ENCODE measurements around the gene KRT80. TPM values are rescaled to one million over a fixed set of nuclear protein-coding genes. Genes with fewer than 3 reads are reported as not detected.

Gene KRT80
- total and polyA plus RNA-seq, 8 donors = 4.8 to 18.3 (median 8.6) TPM

DNA sequence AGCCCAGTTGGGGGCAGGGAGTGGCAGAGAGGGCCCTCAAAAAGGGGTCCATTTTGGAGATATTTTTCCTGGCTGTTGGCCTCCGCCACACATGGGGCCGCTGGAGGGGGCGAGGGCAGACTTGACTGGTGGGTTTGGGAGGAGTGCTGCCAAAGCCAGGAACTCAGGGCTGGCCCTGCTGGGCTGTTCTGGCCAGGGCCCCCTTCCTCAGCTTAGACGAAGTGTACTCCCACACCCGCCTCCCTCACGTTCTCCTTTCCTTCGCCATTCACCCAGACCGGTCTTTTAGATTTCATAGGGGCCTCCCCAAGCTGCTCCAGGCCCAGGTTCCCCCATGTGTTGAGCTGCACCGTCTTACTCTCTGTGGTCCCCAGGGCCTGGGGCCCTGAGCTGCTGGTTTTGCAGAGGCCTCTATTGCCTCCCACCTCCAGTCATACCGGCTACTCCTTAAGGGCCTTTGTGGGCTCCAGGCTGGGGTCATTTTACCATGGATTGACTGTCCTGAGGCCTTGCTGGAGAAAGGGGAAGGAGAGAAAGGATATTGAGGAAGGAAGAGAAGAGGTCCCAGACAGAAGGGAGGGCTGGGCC, 42.5 kb upstream of the KRT80 start:
- Histone ChIP-seq H3K4me3 (peak overlapping the region in 2 of 4 donors; percentile 23 to 39), H3K36me3 (no peaks in the 10 kb centered on the region), H3K4me1 (peaks cover 16 to 44% (median 36%) of the 10 kb centered on the region in 3 donors), H3K9me3 (no peaks in the 10 kb centered on the region), H3K27ac (peak overlapping the region in 2 of 4 donors; percentile 69 to 78), H3K27me3 (no peaks in the 10 kb centered on the region)
- FAIRE-seq = no peak
- WGBS, 2 donors = 90 to 96% methylated on average over 10 of the region's 10 CpGs
- ATAC-seq = no peak
- TF ChIP-seq, protein P1, sequence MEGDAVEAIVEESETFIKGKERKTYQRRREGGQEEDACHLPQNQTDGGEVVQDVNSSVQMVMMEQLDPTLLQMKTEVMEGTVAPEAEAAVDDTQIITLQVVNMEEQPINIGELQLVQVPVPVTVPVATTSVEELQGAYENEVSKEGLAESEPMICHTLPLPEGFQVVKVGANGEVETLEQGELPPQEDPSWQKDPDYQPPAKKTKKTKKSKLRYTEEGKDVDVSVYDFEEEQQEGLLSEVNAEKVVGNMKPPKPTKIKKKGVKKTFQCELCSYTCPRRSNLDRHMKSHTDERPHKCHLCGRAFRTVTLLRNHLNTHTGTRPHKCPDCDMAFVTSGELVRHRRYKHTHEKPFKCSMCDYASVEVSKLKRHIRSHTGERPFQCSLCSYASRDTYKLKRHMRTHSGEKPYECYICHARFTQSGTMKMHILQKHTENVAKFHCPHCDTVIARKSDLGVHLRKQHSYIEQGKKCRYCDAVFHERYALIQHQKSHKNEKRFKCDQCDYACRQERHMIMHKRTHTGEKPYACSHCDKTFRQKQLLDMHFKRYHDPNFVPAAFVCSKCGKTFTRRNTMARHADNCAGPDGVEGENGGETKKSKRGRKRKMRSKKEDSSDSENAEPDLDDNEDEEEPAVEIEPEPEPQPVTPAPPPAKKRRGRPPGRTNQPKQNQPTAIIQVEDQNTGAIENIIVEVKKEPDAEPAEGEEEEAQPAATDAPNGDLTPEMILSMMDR (IDR thresholded peaks at IDR 0.05) = no peak
- peak in 1 of 6 donors; percentile 42 for DNase-seq
- intact Hi-C loops (cut with DNase I) = no loop called here

DNA sequence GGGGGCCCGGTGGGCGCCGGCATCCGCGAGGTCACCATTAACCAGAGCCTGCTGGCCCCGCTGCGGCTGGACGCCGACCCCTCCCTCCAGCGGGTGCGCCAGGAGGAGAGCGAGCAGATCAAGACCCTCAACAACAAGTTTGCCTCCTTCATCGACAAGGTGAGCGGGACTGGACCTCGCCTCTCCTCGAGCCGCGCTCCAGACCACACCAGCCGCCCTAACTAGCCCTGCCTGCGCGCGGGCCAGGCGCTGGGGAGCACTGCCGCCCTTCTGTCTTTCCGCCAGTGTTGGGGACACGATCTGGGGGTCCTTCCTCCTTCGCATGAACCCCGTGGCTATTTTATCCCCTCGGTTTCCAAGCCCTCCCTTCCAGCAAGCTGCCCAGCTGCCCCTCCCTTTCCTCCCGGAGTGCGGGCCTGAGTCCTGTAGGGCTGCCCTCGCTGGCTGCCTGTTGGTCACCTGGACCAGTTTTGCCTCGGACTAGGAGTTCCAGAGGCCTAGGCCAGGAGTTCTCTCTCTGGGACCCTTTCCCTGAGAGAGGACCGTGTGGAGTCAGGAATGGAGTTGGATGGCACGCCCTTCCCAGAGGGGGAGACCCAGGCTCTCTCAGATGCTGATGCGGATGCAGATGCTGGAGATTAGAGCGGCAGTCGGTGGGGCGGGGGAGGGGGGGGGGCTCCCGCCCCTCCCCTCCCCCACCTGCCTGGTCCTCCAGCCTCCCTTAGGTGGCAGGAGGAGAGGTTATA, 41.8 kb upstream of the KRT80 start:
- H3K9me3 ChIP-seq = no peaks in the 10 kb centered on the region
- H3K27ac ChIP-seq = peak overlapping the region in 2 of 4 donors; percentile 69 to 78
- H3K4me3 ChIP-seq = peak overlapping the region in 2 of 4 donors; percentile 23 to 39
- 57 to 67% methylated on average over 37 to 40 of the region's 40 CpGs for WGBS, 2 donors
- FAIRE-seq (no peak), ATAC-seq (no peak), DNase-seq (peak in 2 of 6 donors; percentile 29 to 58)
- H3K36me3 ChIP-seq = no peaks in the 10 kb centered on the region
- H3K4me1 ChIP-seq = peaks cover 16 to 44% (median 36%) of the 10 kb centered on the region in 3 donors
- H3K27me3 ChIP-seq = no peaks in the 10 kb centered on the region
- TF ChIP-seq, protein P1 (IDR thresholded peaks at IDR 0.05) = no peak
- intact Hi-C loops (cut with DNase I) = no loop called here

DNA sequence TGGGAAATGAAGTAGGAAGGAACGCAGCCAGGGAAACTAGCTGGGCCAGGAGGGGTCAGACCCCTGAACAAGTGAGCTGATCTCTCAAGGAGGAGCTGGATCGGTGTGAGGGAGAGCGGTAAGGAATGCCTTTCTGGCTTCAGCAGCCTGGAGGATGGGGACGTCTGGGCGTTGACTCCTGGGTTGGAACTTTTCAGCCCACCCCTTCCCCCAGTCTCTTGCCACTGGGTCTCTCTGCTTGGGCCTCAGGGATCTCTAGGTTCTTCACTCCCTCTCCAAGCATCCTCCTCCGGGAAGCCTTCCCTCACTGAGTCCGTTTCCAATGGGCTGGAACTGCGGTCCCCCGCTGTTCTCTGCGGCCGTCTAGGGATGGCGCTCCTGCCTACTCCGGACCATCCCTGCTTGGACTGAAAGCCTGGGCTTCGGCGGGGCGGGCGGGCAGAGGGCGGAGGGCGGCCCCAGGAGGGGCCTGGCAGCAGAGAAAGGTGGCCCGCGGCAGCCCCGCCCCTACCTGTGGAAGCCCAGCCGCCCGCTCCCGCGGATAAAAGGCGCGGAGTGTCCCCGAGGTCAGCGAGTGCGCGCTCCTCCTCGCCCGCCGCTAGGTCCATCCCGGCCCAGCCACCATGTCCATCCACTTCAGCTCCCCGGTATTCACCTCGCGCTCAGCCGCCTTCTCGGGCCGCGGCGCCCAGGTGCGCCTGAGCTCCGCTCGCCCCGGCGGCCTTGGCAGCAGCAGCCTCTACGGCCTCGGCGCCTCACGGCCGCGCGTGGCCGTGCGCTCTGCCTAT, 41.1 kb upstream of the KRT80 start, which contains the start of gene KRT7:
TSS of gene KRT7 (plus strand) at position 570 of the 788 bp plus-strand sequence. CDS start at position 624, 54 bp downstream.
- TF ChIP-seq, protein P1 (IDR thresholded peaks at IDR 0.05) = no peak
- 14 to 16% methylated on average over 58 of the region's 58 CpGs for WGBS, 2 donors
- FAIRE-seq (no peak), DNase-seq (peak; percentile 55 to 83 (median 74)), ATAC-seq (peak; percentile 34 to 67 (median 52))
- Histone ChIP-seq H3K9me3 (no peaks in the 10 kb centered on the region), H3K4me1 (peaks cover 16 to 44% (median 36%) of the 10 kb centered on the region in 3 donors), H3K36me3 (no peaks in the 10 kb centered on the region), H3K27ac (peak within 1 kb of the TSS in 2 of 4 donors; percentile 69 to 78), H3K4me3 (peak within 1 kb of the TSS in 2 of 4 donors; percentile 23 to 39), H3K27me3 (no peaks in the 10 kb centered on the region)
- intact Hi-C loops (cut with DNase I) = no loop called here

DNA sequence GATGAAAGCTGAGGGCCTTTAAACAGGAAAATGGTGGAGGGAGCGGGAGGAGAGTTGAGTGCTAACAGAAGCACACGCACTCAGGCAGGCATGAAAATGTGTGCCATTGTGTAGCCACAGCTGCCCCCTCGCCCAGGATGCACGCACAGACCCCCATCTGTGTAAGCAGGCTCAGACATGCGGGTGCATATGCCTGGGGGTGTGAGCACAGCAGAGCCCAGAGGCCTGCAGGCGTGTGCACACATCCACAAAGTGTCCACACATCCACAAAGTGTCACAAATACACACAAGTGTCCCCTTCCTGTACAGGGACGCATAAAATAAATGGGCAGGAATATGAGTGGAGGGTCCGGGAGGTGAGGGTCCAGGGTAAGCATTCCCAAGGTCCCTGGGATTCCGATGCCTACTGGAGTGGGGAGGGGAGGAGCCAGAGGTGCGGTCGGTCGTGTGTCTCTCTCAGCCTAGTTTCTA, 40.4 kb upstream of the KRT80 start:
- Histone ChIP-seq H3K36me3 (no peaks in the 10 kb centered on the region), H3K9me3 (no peaks in the 10 kb centered on the region), H3K27ac (peak overlapping the region in 1 of 4 donors; percentile 78), H3K27me3 (no peaks in the 10 kb centered on the region), H3K4me3 (peak overlapping the region in 1 of 4 donors; percentile 23), H3K4me1 (peaks cover 16 to 44% (median 36%) of the 10 kb centered on the region in 3 donors)
- TF ChIP-seq, protein P1 (IDR thresholded peaks at IDR 0.05) = no peak
- DNase-seq (peak in 2 of 6 donors; percentile 32 to 39), FAIRE-seq (no peak), ATAC-seq (no peak)
- intact Hi-C loops (cut with DNase I) = no loop called here
- 77 to 82% methylated on average over 12 of the region's 12 CpGs for WGBS, 2 donors

All from pancreas (tissue), 10 donors.